SK-N-SH (cell line): ENCODE measurements around the gene C16orf92. TPM values are rescaled to one million over a fixed set of nuclear protein-coding genes. Genes with fewer than 3 reads are reported as not detected.

Experiments used
- CTCF ChIA-PET: fragments of 300-600, 350-600 bp; formaldehyde crosslinking; extraction: SDS; loops from one replicate; lab custom pipeline; 2021; lab: Yijun Ruan, JAX
- POLR2A ChIA-PET: fragments of 350-600 bp; sonication (Branson Sonifier 250); formaldehyde crosslinking; extraction: SDS; loops from one replicate; lab custom pipeline; 2020; ENCODE audit warnings: antibody characterized with exemption, inconsistent platforms; lab: Yijun Ruan, JAX
- DNase-seq: peaks from one replicate; pipeline ENCODE4 v3.0.0; 2012
- H2AFZ ChIP-seq: fragments of 200-600 bp; sonication (generic); 2 replicates; pipeline ENCODE4 v1.8.1; 2016; ENCODE audit warnings: antibody characterized with exemption, mild to moderate bottlenecking, low read depth
- H3F3A ChIP-seq: fragments of 200-600 bp; sonication (generic); replicated peaks from 2 replicates; pipeline ENCODE3; 2016; ENCODE audit warnings: antibody characterized with exemption, mild to moderate bottlenecking; ENCODE audit not compliant: insufficient read depth
- H3K27ac ChIP-seq, 2 experiments: fragments of 200-500 bp in 1 of 2; fragments of 200-600 bp in 1 of 2; sonication (Bioruptor generic) in 1 of 2; sonication (generic), shearing (Covaris generic) in 1 of 2; 2 replicates each; pipeline versions ENCODE4 v1.5.1 to v1.6.1; 2014 to 2016; ENCODE audit warnings: low read depth in 2 of 2, inconsistent platforms in 1 of 2, low read length in 1 of 2, mild to moderate bottlenecking in 1 of 2, mixed read lengths in 1 of 2
- H3K27me3 ChIP-seq: fragments of 200-600 bp; sonication (generic), shearing (Covaris generic); 2 replicates; pipeline ENCODE4 v1.6.1; 2016; ENCODE audit warnings: mixed run types; ENCODE audit not compliant: insufficient read depth
- H3K36me3 ChIP-seq, 2 experiments: fragments of 200-500 bp in 1 of 2; fragments of 200-600 bp in 1 of 2; sonication (Bioruptor generic) in 1 of 2; sonication (generic) in 1 of 2; replicated peaks in 1 of 2; 2 replicates each; pipeline versions ENCODE3 to v1.5.1; 2014 to 2016; ENCODE audit warnings: low read length in 1 of 2, mild to moderate bottlenecking in 1 of 2; ENCODE audit not compliant: insufficient read depth in 2 of 2, control insufficient read depth in 1 of 2
- H3K4me1 ChIP-seq, 2 experiments: fragments of 200-500 bp in 1 of 2; fragments of 200-600 bp in 1 of 2; sonication (Bioruptor generic) in 1 of 2; sonication (generic), shearing (Covaris generic) in 1 of 2; 2 replicates each; pipeline versions ENCODE4 v1.5.1 to v1.6.1; 2014 to 2016; ENCODE audit warnings: low read depth in 1 of 2, low read length in 1 of 2, mixed run types in 1 of 2; ENCODE audit not compliant: insufficient read depth in 2 of 2, control insufficient read depth in 1 of 2
- H3K4me2 ChIP-seq: fragments of 200-600 bp; sonication (generic), shearing (Covaris generic); 2 replicates; pipeline ENCODE4 v1.6.1; 2017; ENCODE audit warnings: mixed run types
- H3K4me3 ChIP-seq, 2 experiments: fragments of 200-500 bp in 1 of 2; fragments of 200-600 bp in 1 of 2; sonication (Bioruptor generic) in 1 of 2; sonication (generic), shearing (Covaris generic) in 1 of 2; 2 replicates each; pipeline versions ENCODE4 v1.5.1 to v1.8.1; 2014 to 2016; ENCODE audit warnings: low read depth in 2 of 2, inconsistent platforms in 1 of 2, low read length in 1 of 2, mild to moderate bottlenecking in 1 of 2, mixed read lengths in 1 of 2, moderate library complexity in 1 of 2
- H3K79me2 ChIP-seq: fragments of 200-600 bp; sonication (generic); 2 replicates; pipeline ENCODE4 v1.8.1; 2017; ENCODE audit warnings: mild to moderate bottlenecking; ENCODE audit not compliant: insufficient read depth
- H3K9ac ChIP-seq: fragments of 200-600 bp; sonication (generic); 2 replicates; pipeline ENCODE4 v1.6.1; 2017; ENCODE audit warnings: mixed run types
- H3K9me2 ChIP-seq: fragments of 200-600 bp; sonication (generic); 2 replicates; pipeline ENCODE4 v1.6.1; 2017; ENCODE audit warnings: mixed run types
- H3K9me3 ChIP-seq: fragments of 200-600 bp; sonication (generic); 2 replicates; pipeline ENCODE4 v1.6.1; 2017; ENCODE audit warnings: mixed run types, mild to moderate bottlenecking, moderate library complexity
- H4K20me1 ChIP-seq: fragments of 200-600 bp; sonication (generic); 2 replicates; pipeline ENCODE4 v1.6.1; 2017; ENCODE audit warnings: mild to moderate bottlenecking, mixed run types; ENCODE audit not compliant: insufficient read depth
- ELF1 ChIP-seq: IDR thresholded peaks from 2 replicates; pipeline ENCODE4 v1.4.0; 2012
- FOSL2 ChIP-seq: IDR thresholded peaks from 2 replicates; pipeline ENCODE4 v1.4.0; 2012; ENCODE audit warnings: low read depth, mild to moderate bottlenecking, moderate library complexity, borderline replicate concordance
- FOXM1 ChIP-seq: IDR thresholded peaks from 2 replicates; pipeline ENCODE4 v1.4.0; 2012; ENCODE audit warnings: low read depth, mild to moderate bottlenecking
- IRF3 ChIP-seq: fragments of 150-350 bp; IDR thresholded peaks from 2 replicates; pipeline ENCODE4 v1.6.1; 2016; ENCODE audit warnings: mild to moderate bottlenecking, low read depth, low read length
- JUND ChIP-seq: IDR thresholded peaks from 2 replicates; pipeline ENCODE4 v1.4.0; 2012
- NFIC ChIP-seq: IDR thresholded peaks from 2 replicates; pipeline ENCODE4 v1.4.0; 2012; ENCODE audit warnings: borderline replicate concordance
- NRF1 ChIP-seq: IDR thresholded peaks from 2 replicates; pipeline ENCODE4 v1.6.1; 2012; ENCODE audit warnings: low read depth, mild to moderate bottlenecking, low read length
- POLR2AphosphoS5 ChIP-seq: IDR thresholded peaks from 2 replicates; pipeline ENCODE4 v1.6.1; 2012; ENCODE audit warnings: low read depth, low read length
- RCOR1 ChIP-seq: fragments of 150-350 bp; IDR thresholded peaks from 2 replicates; pipeline ENCODE4 v1.6.1; 2017; ENCODE audit warnings: antibody characterized with exemption, low read length
- RXRA ChIP-seq: IDR thresholded peaks from 2 replicates; pipeline ENCODE4 v1.4.0; 2012; ENCODE audit warnings: low read depth, mild to moderate bottlenecking, borderline replicate concordance
- TAF1 ChIP-seq: IDR thresholded peaks from 2 replicates; pipeline ENCODE4 v1.6.1; 2012; ENCODE audit warnings: low read depth, mild to moderate bottlenecking, low read length, moderate library complexity, borderline replicate concordance
- TEAD4 ChIP-seq: IDR thresholded peaks from 2 replicates; pipeline ENCODE4 v1.4.0; 2012; ENCODE audit warnings: mild to moderate bottlenecking, borderline replicate concordance; ENCODE audit not compliant: insufficient read depth
- YY1 ChIP-seq: IDR thresholded peaks from 2 replicates; pipeline ENCODE4 v1.4.0; 2012; ENCODE audit warnings: low read depth, mild to moderate bottlenecking
- WGBS: methylation state at CpG from one replicate; pipeline ENCODE4 v1.1.6; 2017; ENCODE audit warnings: low lambda C conversion rate; 5-methylcytosine and 5-hydroxymethylcytosine counted together
- polyA plus RNA-seq, 3 experiments: library from polyadenylated mRNA; depleted of rRNA; stranded (reverse); fragments of >200 nt; gene quantifications; 2 replicates each; pipeline ENCODE4 v1.2.3, GENCODE V29; 2012
- TF ChIP-seq, protein P1 (sequence below): IDR thresholded peaks from 2 replicates; pipeline ENCODE4 v1.6.1; 2012; ENCODE audit warnings: mild to moderate bottlenecking, low read depth, low read length, moderate library complexity
- TF ChIP-seq, protein P2 (sequence below): fragments of 200-600 bp; sonication (generic); IDR thresholded peaks from 2 replicates; pipeline ENCODE4 v1.6.1; 2017; ENCODE audit warnings: antibody characterized with exemption, mild to moderate bottlenecking, moderate library complexity
- TF ChIP-seq, protein P3 (sequence below): IDR thresholded peaks from 2 replicates; pipeline ENCODE4; 2012
- TF ChIP-seq, protein P4 (sequence below): IDR thresholded peaks from 2 replicates; pipeline ENCODE4 v1.4.0; 2012; ENCODE audit warnings: low read depth, borderline replicate concordance

Gene C16orf92
- polyA plus RNA-seq, 1 of the 3 experiments (the other 2 are of a cell fraction), result not detected

- Histone ChIP-seq H3K4me1 (no peaks in the 10 kb centered on the region), H3K9me3 (no peaks in the 10 kb centered on the region), H3K4me2 (no peak overlapping the region), H4K20me1 (no peaks in the 10 kb centered on the region), H3K79me2 (no peaks in the 10 kb centered on the region), H3K36me3 (peaks cover 21 to 96% of the 10 kb centered on the region in 2 experiments), H3K4me3 (no peak overlapping the region), H3K27me3 (no peaks in the 10 kb centered on the region), H3F3A (no peaks in the 10 kb centered on the region), H3K9ac (no peak overlapping the region), H2AFZ (no peak overlapping the region), H3K9me2 (no peaks in the 10 kb centered on the region), H3K27ac (no peak overlapping the region)
- no CpG with 5 or more reads among the region's 5 CpGs for WGBS
- ChIA-PET CTCF (interaction anchor here (3.4 kb wide), 1 partner anchor 10 kb away, joined by 13 read pairs; no protein-coding TSS in a partner anchor), POLR2A (interaction anchor here (3.2 kb wide), 1 partner anchor 11 kb away, joined by 7 read pairs; no protein-coding TSS in a partner anchor)
- DNase-seq, result no peak
- no peak for TF ChIP-seq RCOR1
- TF ChIP-seq IRF3, result no peak
- no peak for TF ChIP-seq RXRA
- no peak for TF ChIP-seq TEAD4
- TF ChIP-seq YY1, result no peak
- TF ChIP-seq TAF1, result no peak
- TF ChIP-seq JUND, result no peak
- TF ChIP-seq FOSL2, result no peak
- TF ChIP-seq, protein P1, sequence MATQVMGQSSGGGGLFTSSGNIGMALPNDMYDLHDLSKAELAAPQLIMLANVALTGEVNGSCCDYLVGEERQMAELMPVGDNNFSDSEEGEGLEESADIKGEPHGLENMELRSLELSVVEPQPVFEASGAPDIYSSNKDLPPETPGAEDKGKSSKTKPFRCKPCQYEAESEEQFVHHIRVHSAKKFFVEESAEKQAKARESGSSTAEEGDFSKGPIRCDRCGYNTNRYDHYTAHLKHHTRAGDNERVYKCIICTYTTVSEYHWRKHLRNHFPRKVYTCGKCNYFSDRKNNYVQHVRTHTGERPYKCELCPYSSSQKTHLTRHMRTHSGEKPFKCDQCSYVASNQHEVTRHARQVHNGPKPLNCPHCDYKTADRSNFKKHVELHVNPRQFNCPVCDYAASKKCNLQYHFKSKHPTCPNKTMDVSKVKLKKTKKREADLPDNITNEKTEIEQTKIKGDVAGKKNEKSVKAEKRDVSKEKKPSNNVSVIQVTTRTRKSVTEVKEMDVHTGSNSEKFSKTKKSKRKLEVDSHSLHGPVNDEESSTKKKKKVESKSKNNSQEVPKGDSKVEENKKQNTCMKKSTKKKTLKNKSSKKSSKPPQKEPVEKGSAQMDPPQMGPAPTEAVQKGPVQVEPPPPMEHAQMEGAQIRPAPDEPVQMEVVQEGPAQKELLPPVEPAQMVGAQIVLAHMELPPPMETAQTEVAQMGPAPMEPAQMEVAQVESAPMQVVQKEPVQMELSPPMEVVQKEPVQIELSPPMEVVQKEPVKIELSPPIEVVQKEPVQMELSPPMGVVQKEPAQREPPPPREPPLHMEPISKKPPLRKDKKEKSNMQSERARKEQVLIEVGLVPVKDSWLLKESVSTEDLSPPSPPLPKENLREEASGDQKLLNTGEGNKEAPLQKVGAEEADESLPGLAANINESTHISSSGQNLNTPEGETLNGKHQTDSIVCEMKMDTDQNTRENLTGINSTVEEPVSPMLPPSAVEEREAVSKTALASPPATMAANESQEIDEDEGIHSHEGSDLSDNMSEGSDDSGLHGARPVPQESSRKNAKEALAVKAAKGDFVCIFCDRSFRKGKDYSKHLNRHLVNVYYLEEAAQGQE, result no peak
- TF ChIP-seq POLR2AphosphoS5, result no peak
- no peak for TF ChIP-seq FOXM1
- TF ChIP-seq, protein P2, sequence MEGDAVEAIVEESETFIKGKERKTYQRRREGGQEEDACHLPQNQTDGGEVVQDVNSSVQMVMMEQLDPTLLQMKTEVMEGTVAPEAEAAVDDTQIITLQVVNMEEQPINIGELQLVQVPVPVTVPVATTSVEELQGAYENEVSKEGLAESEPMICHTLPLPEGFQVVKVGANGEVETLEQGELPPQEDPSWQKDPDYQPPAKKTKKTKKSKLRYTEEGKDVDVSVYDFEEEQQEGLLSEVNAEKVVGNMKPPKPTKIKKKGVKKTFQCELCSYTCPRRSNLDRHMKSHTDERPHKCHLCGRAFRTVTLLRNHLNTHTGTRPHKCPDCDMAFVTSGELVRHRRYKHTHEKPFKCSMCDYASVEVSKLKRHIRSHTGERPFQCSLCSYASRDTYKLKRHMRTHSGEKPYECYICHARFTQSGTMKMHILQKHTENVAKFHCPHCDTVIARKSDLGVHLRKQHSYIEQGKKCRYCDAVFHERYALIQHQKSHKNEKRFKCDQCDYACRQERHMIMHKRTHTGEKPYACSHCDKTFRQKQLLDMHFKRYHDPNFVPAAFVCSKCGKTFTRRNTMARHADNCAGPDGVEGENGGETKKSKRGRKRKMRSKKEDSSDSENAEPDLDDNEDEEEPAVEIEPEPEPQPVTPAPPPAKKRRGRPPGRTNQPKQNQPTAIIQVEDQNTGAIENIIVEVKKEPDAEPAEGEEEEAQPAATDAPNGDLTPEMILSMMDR, result no peak
- no peak for TF ChIP-seq ELF1
- TF ChIP-seq, protein P3, sequence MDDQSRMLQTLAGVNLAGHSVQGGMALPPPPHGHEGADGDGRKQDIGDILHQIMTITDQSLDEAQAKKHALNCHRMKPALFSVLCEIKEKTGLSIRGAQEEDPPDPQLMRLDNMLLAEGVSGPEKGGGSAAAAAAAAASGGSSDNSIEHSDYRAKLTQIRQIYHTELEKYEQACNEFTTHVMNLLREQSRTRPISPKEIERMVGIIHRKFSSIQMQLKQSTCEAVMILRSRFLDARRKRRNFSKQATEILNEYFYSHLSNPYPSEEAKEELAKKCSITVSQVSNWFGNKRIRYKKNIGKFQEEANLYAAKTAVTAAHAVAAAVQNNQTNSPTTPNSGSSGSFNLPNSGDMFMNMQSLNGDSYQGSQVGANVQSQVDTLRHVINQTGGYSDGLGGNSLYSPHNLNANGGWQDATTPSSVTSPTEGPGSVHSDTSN, result no peak
- TF ChIP-seq NRF1, result no peak
- TF ChIP-seq, protein P4, sequence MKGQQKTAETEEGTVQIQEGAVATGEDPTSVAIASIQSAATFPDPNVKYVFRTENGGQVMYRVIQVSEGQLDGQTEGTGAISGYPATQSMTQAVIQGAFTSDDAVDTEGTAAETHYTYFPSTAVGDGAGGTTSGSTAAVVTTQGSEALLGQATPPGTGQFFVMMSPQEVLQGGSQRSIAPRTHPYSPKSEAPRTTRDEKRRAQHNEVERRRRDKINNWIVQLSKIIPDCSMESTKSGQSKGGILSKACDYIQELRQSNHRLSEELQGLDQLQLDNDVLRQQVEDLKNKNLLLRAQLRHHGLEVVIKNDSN, result no peak
- TF ChIP-seq NFIC, result no peak
These were observed 36.1 kb upstream of the C16orf92 start for GRCh38 chr16:29986931-29987330.
